K562 (cell line): ENCODE measurements around the gene ANO10. TPM values are rescaled to one million over a fixed set of nuclear protein-coding genes. Genes with fewer than 3 reads are reported as not detected.

Source experiments
- CHD7 ChIP-seq: fragments of 200-600 bp; sonication (generic); IDR thresholded peaks from one replicate; pipeline ENCODE4 v1.6.1; 2012; ENCODE audit warnings: mild to moderate bottlenecking, low read depth, low read length, inconsistent platforms
- HNRNPL ChIP-seq: fragments of 200-400 bp; formaldehyde crosslinking; IDR thresholded peaks from 2 replicates; pipeline ENCODE4 v1.6.1; 2017; ENCODE audit warnings: low read depth, mild to moderate bottlenecking, low read length
- MAX ChIP-seq: sonication (generic); formaldehyde crosslinking; IDR thresholded peaks from 2 replicates; pipeline ENCODE4 v1.9.0; 2022; ENCODE audit warnings: mild to moderate bottlenecking, missing genetic modification reagents
- PML ChIP-seq: IDR thresholded peaks from 2 replicates; pipeline ENCODE4 v1.6.1; 2012; ENCODE audit warnings: low read length, inconsistent platforms
- POU5F1 ChIP-seq: fragments of 150-350 bp; IDR thresholded peaks from 2 replicates; pipeline ENCODE4 v1.6.1; 2014; ENCODE audit warnings: borderline replicate concordance, low read length, low read depth, mild to moderate bottlenecking; ENCODE audit not compliant: partially characterized antibody
- RBM22 ChIP-seq: fragments of 200-400 bp; formaldehyde crosslinking; IDR thresholded peaks from 2 replicates; pipeline ENCODE4 v1.6.1; 2018; ENCODE audit warnings: low read length, low read depth; ENCODE audit not compliant: poor library complexity, severe bottlenecking
- SFPQ ChIP-seq: fragments of 200-400 bp; formaldehyde crosslinking; IDR thresholded peaks from 2 replicates; pipeline ENCODE4 v1.6.1; 2017; ENCODE audit warnings: mild to moderate bottlenecking, low read depth, low read length, moderate library complexity
- polyA plus RNA-seq, 8 experiments: library from polyadenylated mRNA; depleted of rRNA in 4 of 8; stranded (reverse) in 5 of 8; unstranded in 3 of 8; fragments of >200 nt; fragmentation: Nextera tagmentation in 2 of 8; fragmentation: Illumina TruSeq in 1 of 8; extraction: Ambion mirVana in 2 of 8; extraction: Trizol in 1 of 8; gene quantifications; 2 replicates each; pipeline versions ENCODE4 v1.2.1 to v1.2.3, GENCODE V29; 2011 to 2014; ENCODE audit warnings: inconsistent platforms in 1 of 8, missing spikeins in 1 of 8
- total RNA-seq, 7 experiments: library from RNA; depleted of rRNA in 6 of 7; stranded (reverse); fragments of >200 nt in 6 of 7; fragmentation: Illumina TruSeq in 2 of 7; extraction: Trizol in 2 of 7; gene quantifications; 2 replicates each; pipeline versions ENCODE4 v1.2.1 to v1.2.3, GENCODE V29; 2011 to 2021; ENCODE audit warnings: low replicate concordance in 1 of 7

ANO10 gene
- total and polyA plus RNA-seq, 9 of the 15 experiments (the other 6 are each of a cell fraction or from before 2014, with no cell fraction given): 6.4 to 46.0 (median 32.3) TPM

GRCh38 chr3:43363621-43364266, 258.1 kb downstream of the ANO10 start (continued):
- TF ChIP-seq CHD7: no peak
- TF ChIP-seq HNRNPL: no peak
- no peak for TF ChIP-seq PML
- no peak for TF ChIP-seq MAX (CRISPR knock-in tag)
- TF ChIP-seq POU5F1: no peak
- peak; percentile 93 for TF ChIP-seq RBM22
- no peak for TF ChIP-seq SFPQ
